HG02571 (cell line): ENCODE measurements around the gene RGS7.

Experiments used
- ATAC-seq: cut with Tn5 transposase; IDR thresholded peaks from one replicate; pipeline ENCODE4 v1.9.1; 2021; ENCODE audit warnings: mild to moderate bottlenecking, moderate library complexity; ENCODE audit not compliant: unreplicated experiment

Gene RGS7

DNA sequence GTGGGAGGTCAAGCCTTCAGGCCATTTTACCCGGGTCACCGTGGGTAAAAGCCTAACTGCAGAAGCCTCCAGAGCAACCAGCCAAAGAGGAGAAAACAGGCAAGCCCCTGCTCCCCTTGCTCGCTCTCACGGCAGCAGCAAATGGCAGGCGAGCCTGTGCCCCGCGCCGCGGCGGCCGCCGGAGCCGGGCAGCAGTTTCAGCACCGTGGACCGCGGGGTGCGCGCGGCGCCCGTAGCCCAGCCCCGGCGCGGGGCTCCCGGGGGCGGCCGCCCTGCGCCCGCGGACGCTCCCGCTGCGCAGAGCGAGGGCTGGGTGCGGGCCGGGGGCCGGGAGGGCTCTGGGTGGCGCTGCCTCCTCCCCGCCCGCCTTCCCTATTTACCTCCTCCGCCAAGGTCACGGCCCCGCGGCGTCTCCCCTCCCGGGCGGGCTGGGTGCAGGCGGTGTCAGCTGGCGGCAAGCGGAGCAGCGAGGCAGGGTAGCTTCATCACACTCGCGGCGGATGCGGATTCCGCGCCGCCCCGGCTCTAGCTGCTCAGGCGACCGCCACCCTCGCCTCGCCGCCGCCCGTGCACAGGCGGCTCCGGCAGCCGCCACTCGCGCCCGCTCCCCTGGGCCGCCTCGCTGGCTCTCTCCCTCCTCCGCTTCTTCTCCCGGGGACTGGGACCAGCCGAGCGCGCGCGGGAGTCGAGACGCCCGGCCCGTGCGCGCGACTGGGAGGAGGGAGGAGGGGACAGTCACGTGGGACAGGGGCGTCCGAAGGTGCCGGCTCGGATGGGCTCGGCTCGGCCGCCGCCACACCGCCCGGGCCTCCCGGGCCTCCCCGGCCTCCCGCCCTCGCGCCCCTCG is at the start of gene RGS7:
Gene RGS7 (minus strand): TSS at position 687 of the 847 bp plus-strand sequence.
- ATAC-seq: peak; percentile 68

DNA sequence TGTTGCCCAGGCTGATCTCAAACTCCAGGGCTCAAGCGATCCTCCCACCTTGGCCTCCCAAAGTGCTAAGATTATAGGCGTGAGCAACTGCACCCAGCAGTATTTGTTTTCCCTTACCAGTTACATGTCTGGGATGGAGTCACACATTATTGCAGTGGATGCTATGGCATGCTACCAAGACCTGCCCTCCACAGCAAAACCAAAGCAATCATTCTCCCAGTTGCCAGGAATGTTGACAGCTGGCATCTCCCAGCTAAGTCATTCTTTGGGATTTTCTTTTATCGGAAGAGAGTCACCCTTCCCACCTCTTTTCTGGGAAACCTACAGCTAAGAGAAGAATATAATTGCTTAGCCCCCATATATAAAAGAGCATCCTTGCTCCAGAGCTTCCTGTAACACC is 49.4 kb upstream of the RGS7 start:
- ATAC-seq: no peak

DNA sequence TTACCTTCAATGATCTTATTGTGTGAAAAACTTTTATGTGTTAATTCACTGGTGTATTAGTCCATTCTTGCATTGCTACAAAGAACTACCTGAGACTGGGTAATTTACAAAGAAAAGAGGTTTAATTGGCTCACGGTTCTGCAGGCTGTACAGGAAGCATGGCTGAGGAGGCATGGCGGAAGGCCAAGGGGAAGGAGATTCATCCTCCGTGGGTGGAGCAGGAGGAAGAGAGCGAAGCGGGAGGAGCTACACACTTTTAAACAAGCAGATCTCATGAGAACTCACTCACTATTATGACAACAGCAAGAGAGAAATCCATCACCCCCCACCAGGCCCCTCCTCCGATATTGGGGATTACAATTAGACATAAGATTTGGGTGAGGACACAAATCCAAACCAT is 44.2 kb upstream of the RGS7 start:
- no peak for ATAC-seq

DNA sequence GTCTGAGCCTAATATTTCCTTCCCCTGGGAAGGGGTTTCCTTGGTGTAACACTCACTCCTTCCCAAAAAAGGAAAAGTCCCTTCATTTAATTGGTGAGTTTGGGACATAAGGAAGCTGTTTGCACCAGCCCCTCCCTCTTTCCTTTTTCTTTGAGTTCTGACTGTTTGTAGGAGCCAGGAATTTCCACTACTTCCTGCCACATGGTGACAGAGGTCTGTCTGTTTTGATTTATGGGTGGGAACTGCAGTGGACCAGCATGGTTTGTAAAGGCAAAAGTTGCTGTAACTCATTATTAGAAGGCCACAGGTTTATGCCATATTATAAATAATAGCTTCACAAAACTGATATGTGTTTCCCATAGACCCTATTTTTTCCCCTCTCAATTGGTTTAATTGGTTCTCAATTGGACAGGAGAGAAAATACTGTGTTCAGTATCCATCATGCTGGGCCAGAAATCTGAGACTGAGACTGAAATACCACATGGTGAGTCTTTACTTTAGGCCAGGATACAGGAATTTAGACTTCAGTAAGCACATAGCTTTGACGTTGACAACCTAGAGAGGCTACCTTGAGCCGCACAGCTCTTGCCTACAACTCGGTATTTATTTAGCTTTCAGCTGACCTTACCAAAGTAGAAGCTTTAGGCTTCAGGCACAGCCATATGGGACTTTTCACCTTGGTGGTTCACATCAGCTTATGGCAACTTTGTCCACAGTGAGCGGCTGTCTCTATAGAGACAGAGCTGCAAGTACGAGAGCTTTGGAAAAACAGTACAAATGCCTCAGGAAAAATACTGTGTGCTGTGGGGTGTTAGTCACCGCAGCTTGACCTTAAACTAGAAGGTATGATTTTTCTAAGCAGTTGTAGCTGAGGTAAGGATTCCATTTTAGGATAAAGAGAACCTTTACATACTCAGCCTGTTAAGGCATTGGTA is 40.0 kb upstream of the RGS7 start:
- ATAC-seq: no peak

DNA sequence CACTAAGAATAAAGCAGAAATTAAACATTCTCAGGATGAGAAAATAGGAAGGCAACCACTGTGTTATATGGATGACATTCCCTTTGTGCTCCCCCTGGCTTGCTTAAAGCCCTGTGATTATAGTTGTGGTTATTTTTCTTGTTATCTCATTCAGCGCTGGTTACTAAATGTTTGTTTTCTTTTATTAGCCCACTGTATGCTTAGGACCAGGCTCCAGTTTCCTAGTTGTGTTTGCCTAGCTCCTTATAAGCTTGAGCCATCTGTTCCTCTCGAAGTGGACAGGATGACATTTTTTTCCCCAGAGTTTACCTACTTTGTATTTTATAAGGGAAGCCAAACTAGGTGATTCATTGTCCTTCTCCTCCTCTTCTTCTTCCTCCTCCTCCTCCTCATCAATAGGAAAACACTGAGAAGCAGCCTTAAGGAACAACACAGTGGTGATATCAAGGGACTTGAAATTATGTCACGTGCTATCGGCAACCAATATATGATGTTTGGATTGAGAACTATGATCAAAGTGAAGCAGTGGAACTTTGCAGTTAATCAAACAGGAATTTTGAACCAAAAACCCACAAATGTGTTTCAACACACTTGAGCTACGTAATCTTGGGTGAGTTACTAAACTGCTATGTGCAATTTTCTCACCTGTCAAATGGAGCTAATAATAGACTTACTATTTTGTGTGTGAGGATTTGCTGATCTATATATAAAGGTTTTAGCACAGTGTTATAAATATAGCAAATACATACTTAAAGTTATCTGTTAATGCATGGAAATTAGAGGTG is 35.1 kb upstream of the RGS7 start:
- ATAC-seq: no peak

DNA sequence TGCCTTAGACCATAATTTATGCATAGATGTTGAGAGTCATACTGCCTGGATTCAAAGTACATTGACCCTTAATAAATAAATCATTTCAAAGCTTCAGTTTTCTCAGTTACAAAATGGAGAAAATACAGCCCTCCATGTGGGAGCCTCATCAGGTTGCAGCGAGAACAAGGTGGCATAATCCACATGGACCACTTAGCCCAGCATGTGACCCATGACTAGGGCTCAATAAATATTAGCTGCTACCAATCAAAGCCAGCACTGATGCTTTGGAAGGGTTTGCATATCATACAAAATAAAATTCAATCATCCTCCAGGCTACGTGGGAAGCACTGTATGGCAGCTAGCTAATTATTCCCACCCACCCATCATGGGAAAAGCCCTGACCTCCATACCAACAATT is 33.5 kb upstream of the RGS7 start:
- no peak for ATAC-seq

DNA sequence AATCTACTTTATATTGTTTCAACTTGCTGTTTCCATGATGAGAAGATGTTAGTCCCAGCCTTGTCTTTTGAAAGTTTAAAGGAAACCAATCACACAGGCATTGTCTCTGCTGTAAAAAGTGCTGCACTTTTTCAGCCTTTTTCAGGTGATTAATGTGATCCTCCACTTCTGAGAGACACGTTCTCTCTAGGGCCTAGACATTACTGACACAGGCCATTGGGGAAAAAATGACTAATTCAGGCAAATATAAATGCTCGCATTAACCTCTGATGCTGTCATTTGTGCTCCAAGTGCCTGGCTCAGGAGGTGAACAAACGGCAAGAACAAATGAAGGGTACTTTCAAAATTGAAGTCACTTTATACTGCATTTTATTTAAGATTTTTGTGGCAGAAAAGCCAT is 32.4 kb upstream of the RGS7 start:
- ATAC-seq: no peak

DNA sequence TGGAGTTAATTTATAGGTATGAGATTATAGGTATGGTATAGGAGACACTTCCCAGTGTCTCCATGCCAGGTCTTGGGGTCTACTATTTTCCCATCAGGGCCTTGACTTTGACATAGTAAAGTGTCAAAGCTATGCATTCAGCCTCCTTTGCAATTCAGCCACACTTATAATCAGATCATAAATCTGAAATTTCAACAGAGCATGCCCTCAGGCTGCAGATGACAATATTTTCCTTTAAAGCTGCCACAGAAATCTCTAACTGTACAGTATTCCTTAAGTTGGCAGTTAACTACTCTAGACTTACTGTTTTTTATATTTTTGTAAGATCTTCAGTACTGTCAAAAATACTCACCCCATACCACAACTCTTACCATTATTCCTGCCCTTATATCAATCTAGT is 30.2 kb upstream of the RGS7 start:
- ATAC-seq: no peak

DNA sequence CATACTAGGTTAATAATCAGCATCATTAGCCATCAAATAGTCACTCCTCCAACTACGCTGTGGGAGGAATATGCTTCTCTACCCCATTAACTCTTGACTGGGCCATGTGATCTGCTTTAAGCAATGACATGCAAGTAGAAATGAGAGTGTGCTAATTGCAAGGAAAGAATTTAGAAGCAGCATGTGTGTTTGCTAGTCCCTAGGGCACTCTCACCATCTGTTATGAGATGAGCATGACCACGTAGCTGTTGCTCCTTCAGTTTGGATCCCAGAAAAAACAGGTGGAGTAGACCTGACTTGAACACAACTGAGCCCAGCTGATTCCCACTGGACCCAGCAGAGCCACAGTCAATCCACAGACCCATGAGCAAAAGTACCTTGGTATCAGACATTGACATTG is 19.7 kb upstream of the RGS7 start:
- no peak for ATAC-seq

DNA sequence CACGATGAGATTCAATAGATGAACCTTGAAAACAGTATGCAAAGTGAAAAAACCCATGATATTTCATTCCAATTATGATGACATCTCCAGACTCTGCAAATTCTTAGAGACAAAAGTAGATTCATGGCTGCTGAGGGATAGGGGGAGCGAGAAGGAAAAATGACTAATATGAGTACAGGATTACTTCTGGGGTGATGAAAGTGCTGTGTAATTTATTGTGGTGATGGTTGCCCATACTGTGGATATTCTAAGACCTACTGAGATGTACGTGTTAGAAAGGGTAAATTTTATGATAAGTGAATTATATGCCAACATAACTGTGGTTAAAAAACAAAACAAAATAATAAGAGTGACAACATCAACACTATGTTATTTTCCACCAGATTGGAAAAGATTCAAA is 18.9 kb upstream of the RGS7 start:
- ATAC-seq: no peak

DNA sequence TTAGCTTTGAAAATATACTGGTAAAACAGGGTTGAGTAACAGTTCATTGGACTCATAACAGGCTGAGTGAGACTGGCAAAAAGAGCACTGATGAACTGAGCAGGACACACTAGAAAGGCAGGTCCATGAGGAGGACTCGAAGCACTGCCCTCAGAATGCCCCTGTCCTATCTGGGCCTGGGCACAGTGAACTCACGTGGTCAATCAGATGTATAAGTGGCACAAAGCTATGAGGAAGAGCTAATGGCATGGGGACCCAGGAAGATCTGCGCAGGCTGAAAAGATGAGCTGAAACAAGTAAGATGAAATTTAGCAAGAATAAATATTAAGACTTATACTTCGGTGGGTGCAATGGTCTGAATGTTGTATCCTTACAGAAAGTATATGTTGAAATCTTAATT is 9.2 kb upstream of the RGS7 start:
- no peak for ATAC-seq

DNA sequence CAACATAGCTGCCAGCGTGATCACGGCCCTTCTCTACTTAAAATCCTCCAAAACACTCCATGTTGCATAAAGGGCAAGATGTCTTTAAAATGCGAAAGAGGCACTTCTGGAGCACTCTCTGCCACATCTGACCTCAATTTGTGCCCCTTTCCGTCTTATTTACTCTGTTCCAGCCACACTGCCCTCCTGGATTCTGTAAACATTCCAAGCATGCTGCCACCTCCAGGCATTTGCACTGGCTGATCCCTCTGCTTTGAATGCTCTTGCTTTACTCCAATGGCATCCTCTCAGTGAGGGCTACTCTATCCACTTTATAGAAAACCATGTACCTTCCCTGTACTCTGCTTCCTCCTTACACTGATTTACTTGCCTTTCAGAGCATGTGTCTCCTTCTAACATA is 5.3 kb upstream of the RGS7 start:
- no peak for ATAC-seq

DNA sequence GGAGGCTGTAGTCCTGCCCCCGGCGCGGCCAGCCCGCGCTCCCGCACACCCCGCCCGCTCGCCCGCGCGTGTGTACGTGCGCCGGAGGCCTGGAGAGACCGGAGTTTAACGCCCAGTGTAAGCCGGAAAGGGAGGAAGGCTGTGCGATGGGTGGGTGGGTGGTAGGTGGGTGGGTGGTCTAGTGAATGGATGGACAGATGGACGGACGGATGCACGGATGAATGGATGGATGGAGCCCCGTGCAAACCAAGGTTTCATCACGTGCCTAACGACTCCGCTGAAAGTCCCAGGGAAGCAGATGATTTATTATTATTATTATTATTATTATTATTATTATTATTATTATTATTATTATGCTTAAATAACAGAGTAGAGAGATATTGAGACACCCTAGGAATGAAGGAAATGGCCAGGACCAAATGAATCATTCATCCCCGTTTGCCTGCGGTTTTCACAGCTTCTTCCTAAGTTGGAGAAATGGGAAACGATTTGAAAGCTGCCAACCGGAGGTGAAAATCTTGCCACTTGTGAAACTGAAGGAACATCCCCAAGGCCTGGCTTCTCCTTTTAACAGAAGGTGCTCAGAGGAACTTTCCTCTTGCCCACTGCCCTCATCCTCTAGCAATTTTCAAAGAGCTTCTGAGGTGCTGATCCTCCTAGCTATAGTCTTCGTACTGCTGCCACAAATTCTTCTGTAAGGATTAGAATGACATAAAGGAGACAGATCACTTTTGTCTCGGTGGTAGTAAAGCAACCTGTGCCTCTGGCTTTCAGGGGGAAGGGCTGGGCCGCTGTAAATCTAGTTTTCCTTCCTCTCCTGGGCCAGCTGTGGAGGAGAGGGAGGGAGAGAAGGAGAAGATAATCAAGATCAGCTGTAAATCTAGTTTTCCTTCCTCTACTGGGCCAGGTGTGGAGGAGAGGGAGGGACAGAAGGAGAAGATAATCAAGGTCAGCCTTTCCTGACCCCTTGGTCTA is 648 bp upstream of the RGS7 start:
- ATAC-seq: no peak

DNA sequence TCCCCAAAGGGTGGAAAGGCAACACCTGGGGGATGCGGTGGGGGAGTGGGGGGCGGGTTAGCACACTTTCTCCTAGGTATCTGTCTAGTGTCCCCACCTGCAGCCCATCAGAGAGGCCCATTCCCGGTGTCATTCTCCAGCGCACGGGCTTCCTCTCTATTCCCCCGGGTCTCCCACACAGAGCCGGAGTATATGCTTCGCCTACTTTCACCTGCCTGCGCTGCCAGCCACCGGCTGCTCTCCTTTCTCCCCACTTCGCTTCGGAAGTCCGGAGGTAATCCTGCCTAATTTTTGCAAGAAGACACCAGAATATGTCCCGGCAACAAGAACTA is 852 bp downstream of the RGS7 start:
- ATAC-seq: no peak

DNA sequence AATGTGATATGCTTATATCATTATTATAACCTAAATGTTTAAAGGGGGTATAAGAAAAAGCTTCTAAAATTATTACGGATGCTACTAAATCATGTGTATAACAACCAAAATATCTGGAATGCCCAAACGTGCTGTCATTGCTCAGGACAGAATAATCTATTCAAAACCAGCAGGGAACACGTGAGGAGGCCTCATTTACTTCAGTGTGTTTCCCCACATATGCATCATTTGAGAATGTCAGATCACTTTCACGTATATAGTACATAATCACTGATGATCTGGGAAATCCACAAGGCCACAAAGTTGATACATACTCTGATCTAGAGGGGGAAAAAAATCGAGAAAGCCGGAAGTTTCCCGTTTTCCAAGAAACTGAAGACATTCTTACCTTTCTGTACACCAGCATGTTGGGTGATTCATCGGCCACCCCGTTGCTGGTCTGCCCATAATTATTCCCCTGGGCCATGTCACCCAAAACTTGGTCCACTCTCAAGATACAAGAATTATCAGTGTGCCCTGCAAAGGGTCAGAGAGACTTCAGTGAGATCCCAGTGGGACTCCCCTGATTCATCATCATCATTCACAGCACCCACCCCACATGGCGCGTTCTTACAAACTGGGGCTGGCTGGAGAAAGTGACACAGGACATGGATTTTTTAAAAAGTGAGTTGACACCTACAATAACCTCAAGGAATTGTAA is 1.5 kb downstream of the RGS7 start:
- no peak for ATAC-seq

DNA sequence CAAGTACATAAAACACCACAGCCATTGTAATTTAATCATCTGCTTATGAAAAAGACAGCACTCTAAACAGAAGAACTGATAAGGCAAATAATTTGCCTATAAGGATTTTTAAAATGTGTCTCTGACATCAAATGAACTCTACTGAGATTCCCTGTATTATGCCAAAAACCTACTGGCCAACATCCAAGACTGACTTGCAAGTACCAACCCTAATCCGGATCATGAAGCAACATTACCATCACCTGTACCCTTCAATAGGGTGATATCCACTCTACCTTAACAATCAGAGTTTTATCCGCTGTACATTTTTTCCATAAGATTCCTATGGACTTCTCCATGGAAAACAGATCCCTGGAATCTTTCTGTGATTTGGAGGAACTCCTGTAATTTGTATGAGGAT is 4.6 kb downstream of the RGS7 start:
- ATAC-seq: no peak

DNA sequence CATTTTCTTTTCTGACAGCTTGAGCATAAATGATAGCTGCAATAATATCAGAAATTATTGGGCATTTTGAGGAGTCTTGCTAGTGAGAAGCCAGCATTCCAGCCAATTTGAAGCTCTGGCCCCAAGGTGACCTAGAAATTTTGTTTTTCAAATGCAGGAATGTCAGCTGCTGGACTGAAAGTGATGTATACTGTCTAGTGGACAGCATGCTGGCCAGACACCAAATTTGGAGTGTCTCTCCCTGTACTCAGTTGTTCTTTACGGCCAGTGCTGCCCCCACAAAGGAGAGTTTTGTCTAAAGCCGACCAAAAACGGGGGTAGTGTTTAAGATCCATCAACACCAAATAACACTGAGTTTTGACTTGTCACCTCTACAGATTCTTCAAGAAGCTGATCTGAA is 5.2 kb downstream of the RGS7 start:
- no peak for ATAC-seq

DNA sequence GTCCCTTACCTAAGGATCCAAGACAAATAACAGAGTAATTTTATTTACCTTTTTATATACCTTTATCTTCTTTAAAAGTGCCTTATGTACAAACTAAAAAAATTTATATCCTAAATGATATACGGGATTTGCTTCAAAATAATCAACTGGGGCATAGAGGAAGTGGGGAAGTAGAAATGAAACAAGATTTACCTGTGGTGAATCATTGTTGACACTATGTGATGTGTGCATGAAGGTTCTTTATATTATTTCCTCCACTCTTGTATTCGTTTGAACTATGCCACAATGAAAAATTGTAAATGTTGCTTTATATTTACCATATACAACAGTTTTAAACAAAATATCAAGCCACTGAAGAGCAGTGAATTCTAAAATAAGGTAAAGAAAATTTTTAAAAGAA is 13.0 kb downstream of the RGS7 start:
- no peak for ATAC-seq

DNA sequence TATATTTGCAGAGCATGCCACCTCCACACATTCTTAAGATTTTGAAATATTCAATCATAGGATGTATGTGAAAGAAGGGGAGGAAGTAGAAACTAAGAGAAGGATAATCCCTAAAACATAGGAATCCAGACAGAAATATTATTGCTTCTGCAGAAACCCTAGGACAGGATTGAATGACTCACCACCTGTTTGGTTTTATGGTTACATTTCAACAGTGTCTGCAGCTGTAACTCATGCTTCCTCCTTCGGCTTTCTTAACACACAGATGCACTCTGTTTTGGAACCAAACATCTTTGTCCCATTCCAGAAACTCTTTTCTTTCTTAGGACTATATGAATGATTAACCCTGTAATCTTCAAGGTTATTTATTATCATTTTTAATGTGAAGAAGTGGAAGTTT is 20.7 kb downstream of the RGS7 start:
- ATAC-seq: no peak

DNA sequence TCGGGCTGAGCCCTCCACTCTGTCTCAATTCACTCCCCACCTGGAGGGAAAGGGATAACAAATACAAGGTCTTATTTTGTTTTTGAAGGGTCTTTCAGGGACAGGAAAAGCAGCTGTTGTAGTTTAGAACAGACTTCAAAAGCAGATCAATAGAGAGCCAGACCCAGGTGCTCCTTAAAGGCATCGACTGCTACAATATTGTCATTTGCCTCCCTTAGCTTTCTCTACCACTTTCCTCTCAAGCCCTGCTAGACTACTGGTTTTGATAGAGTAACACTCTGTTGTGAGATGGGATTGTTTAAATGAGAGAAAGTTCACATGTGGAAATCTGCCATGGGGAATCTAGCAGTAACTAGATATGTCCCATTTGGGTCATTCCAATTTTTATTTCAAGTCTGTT is 24.0 kb downstream of the RGS7 start:
- ATAC-seq: no peak
